Transverse colon (tissue), 4 donors: ENCODE results near the gene ASH1L. TPM values are rescaled to one million over a fixed set of nuclear protein-coding genes. Genes with fewer than 3 reads are reported as not detected.

Experiments used
- DNase-seq: peaks from one replicate; pipeline ENCODE4 v3.0.0-alpha.2; 2019
- H3K27ac ChIP-seq, 4 donors: fragments of 200-600 bp; sonication (generic); 2 replicates each; pipeline ENCODE4 v1.5.1; 2016 to 2018; ENCODE audit warnings: inconsistent platforms in 4 of 4
- H3K27me3 ChIP-seq: fragments of 200-600 bp; sonication (generic); 2 replicates; pipeline ENCODE4 v1.5.1; 2017; ENCODE audit warnings: inconsistent platforms
- H3K36me3 ChIP-seq, 4 donors: fragments of 200-600 bp; sonication (generic); 2 replicates each; pipeline ENCODE4 v1.5.1; 2017 to 2019; ENCODE audit warnings: inconsistent platforms in 4 of 4
- H3K4me1 ChIP-seq, 4 donors: fragments of 200-600 bp; sonication (generic); 2 replicates each; pipeline ENCODE4 v1.5.1; 2017 to 2020; ENCODE audit warnings: inconsistent platforms in 4 of 4
- H3K4me3 ChIP-seq, 4 donors: fragments of 200-600 bp; sonication (generic); 1 replicate in 1 of 4; 2 replicates in 3 of 4; pipeline versions ENCODE4 v1.5.1 to v1.6.1; 2017 to 2019; ENCODE audit warnings: inconsistent platforms in 4 of 4
- H3K9me3 ChIP-seq, 2 donors: fragments of 200-600 bp; sonication (generic); 2 replicates each; pipeline ENCODE4 v1.5.1; 2017 to 2019; ENCODE audit warnings: inconsistent platforms in 2 of 2
- CTCF ChIP-seq, 5 experiments: fragments of 200-600 bp in 3 of 5; fragments of 450-650 bp in 2 of 5; sonication (generic) in 3 of 5; IDR thresholded peaks; 1 replicate in 2 of 5; 2 replicates in 3 of 5; pipeline ENCODE4 v1.5.1; 2016 to 2017; ENCODE audit warnings: antibody characterized with exemption in 5 of 5, inconsistent platforms in 3 of 5, mild to moderate bottlenecking in 2 of 5, moderate library complexity in 1 of 5
- EP300 ChIP-seq: sonication (generic); formaldehyde crosslinking; IDR thresholded peaks from one replicate; pipeline ENCODE4 v1.6.1; 2017; ENCODE audit warnings: antibody characterized with exemption, low read depth
- POLR2A ChIP-seq: fragments of 450-650 bp; IDR thresholded peaks from one replicate; pipeline ENCODE4 v1.6.1; 2016; ENCODE audit warnings: antibody characterized with exemption, mild to moderate bottlenecking, moderate library complexity
- POLR2AphosphoS5 ChIP-seq, 3 donors: sonication (generic); formaldehyde crosslinking; IDR thresholded peaks; one replicate each; pipeline ENCODE4 v1.6.1; 2016; ENCODE audit warnings: antibody characterized with exemption in 3 of 3
- WGBS, 2 donors: methylation state at CpG; one replicate each; pipeline ENCODE4 v1.1.5; 2018; ENCODE audit warnings: low coverage in 1 of 2; 5-methylcytosine and 5-hydroxymethylcytosine counted together
- in situ Hi-C, 4 donors: fragments of 200-750 bp; cut with MboI; loops; one replicate each; pipeline versions ENCODE4 v1.15.0 to v1.15.1; 2017; ENCODE audit warnings: low sequenced_read_pairs in 3 of 4, low pct_ligation_motif_present in 1 of 4, low pct_unique_long_range_greater_than_20kb in 1 of 4
- intact Hi-C: fragments of 100-400 bp; cut with DNase I; formaldehyde crosslinking; loops from one replicate; pipeline ENCODE4 v1.15.1; 2023; ENCODE audit warnings: low total_unique reads
- total RNA-seq, 4 donors: library from RNA; depleted of rRNA; stranded (reverse); fragments of >200 nt; gene quantifications; one replicate each; pipeline ENCODE4 v1.1.0, GENCODE V29; 2016

The ASH1L gene
- total RNA-seq, 4 donors from 2014 or later = 47.4 to 206 (median 89.1) TPM

- no peak for DNase-seq
- H3K9me3 ChIP-seq = peaks cover 0 to 3% of the 10 kb centered on the region in 2 donors
- H3K27me3 ChIP-seq = no peaks in the 10 kb centered on the region
- H3K4me1 ChIP-seq = peaks cover 0 to 8% (median 0%) of the 10 kb centered on the region in 4 donors
- TF ChIP-seq CTCF (IDR thresholded peaks at IDR 0.05) = no peak
- TF ChIP-seq POLR2A = no peak
- TF ChIP-seq EP300 = no peak
- TF ChIP-seq POLR2AphosphoS5 (IDR thresholded peaks at IDR 0.05) = no peak
- H3K27ac ChIP-seq = no peak overlapping the region
- in situ Hi-C loops (no loop called here), intact Hi-C loops (no loop called here)
- no peak overlapping the region for H3K4me3 ChIP-seq
- WGBS, 2 donors = 90 to 95% methylated on average over 1 of the region's 1 CpG
- peaks cover 0 to 13% (median 0%) of the 10 kb centered on the region in 4 donors for H3K36me3 ChIP-seq
These were observed 96.0 kb downstream of the ASH1L start for GRCh38 chr1:155466617-155466972.

GRCh38 chr1:155463865-155464650 is 98.5 kb downstream of the ASH1L start:
- Histone ChIP-seq H3K9me3 (no peaks in the 10 kb centered on the region), H3K27ac (no peak overlapping the region), H3K4me1 (peaks cover 0 to 8% (median 0%) of the 10 kb centered on the region in 4 donors), H3K4me3 (no peak overlapping the region), H3K27me3 (no peaks in the 10 kb centered on the region), H3K36me3 (peaks cover 0 to 10% (median 3%) of the 10 kb centered on the region in 4 donors)
- intact Hi-C loops (no loop called here), in situ Hi-C loops (no loop called here)
- DNase-seq = no peak
- TF ChIP-seq EP300 (no peak), CTCF (IDR thresholded peaks at IDR 0.05) (no peak), POLR2AphosphoS5 (IDR thresholded peaks at IDR 0.05) (no peak), POLR2A (no peak)
- 81 to 82% methylated on average over 5 of the region's 5 CpGs for WGBS, 2 donors

GRCh38 chr1:155458111-155458510 is 104.5 kb downstream of the ASH1L start:
- no peak overlapping the region for H3K4me3 ChIP-seq
- in situ Hi-C loops = no loop called here
- no peak overlapping the region for H3K27ac ChIP-seq
- no peaks in the 10 kb centered on the region for H3K27me3 ChIP-seq
- 80 to 93% methylated on average over 4 of the region's 4 CpGs for WGBS, 2 donors
- intact Hi-C loops = no loop called here
- TF ChIP-seq POLR2A (no peak), CTCF (IDR thresholded peaks at IDR 0.05) (no peak), EP300 (no peak), POLR2AphosphoS5 (IDR thresholded peaks at IDR 0.05) (no peak)
- H3K9me3 ChIP-seq = no peaks in the 10 kb centered on the region
- no peak for DNase-seq
- H3K36me3 ChIP-seq = peaks cover 0 to 16% (median 4%) of the 10 kb centered on the region in 4 donors
- H3K4me1 ChIP-seq = peaks cover 0 to 10% (median 4%) of the 10 kb centered on the region in 4 donors

- TF ChIP-seq EP300 = no peak
- TF ChIP-seq POLR2AphosphoS5 (IDR thresholded peaks at IDR 0.05) = no peak
- TF ChIP-seq POLR2A = no peak
- TF ChIP-seq CTCF (IDR thresholded peaks at IDR 0.05) = no peak
- in situ Hi-C loops (no loop called here), intact Hi-C loops (no loop called here)
- Histone ChIP-seq H3K27ac (no peak overlapping the region), H3K9me3 (no peaks in the 10 kb centered on the region), H3K4me1 (peaks cover 0 to 10% (median 4%) of the 10 kb centered on the region in 4 donors), H3K36me3 (peaks cover 0 to 12% (median 4%) of the 10 kb centered on the region in 4 donors), H3K4me3 (no peak overlapping the region), H3K27me3 (no peaks in the 10 kb centered on the region)
- 87 to 89% methylated on average over 2 of the region's 2 CpGs for WGBS, 2 donors
- DNase-seq = no peak
These were observed 105.3 kb downstream of the ASH1L start for GRCh38 chr1:155457266-155457665.
